DMS153 treated with DMSO at 0.1 percent for 48 hours (cell line): ENCODE measurements around the gene ESR1.

Experiments
- DNase-seq: peaks from one replicate; lab custom pipeline; 2025; ENCODE audit not compliant: unreplicated experiment; lab: John Stamatoyannopoulos, UW

ESR1 gene

GRCh38 chr6:152167641-152168603 lies 360.4 kb downstream of the ESR1 start:
- DNase-seq = no peak

- no peak for DNase-seq
These were observed 362.8 kb downstream of the ESR1 start for GRCh38 chr6:152170313-152170701.

- no peak for DNase-seq
These were observed 363.5 kb downstream of the ESR1 start for GRCh38 chr6:152170702-152171667.

- DNase-seq = no peak
These were observed 365.8 kb downstream of the ESR1 start for GRCh38 chr6:152173321-152173720.

GRCh38 chr6:152173957-152174356 lies 366.5 kb downstream of the ESR1 start:
- DNase-seq = no peak

GRCh38 chr6:152176268-152176667 lies 368.8 kb downstream of the ESR1 start:
- DNase-seq = no peak
